ENCODE measurements around the gene PABPN1L.
"Not testable (repeated sequence)": the region's sequence is repeated elsewhere in the genome, so short reads cannot be mapped to it uniquely, and the experiment has no call there.

Gene PABPN1L

GRCh38 chr16:88830783-88831182 lies 35.7 kb downstream of the PABPN1L start:
- DNase-seq (ENCODE audit: low read depth in 3 of 3): no peak

- no peak for DNase-seq (ENCODE audit: low read depth in 3 of 3)
Measured at GRCh38 chr16:88830258-88830657, 36.2 kb downstream of the PABPN1L start.

- no peak for DNase-seq (ENCODE audit: low read depth in 3 of 3)
Measured at GRCh38 chr16:88828711-88829110, 37.7 kb downstream of the PABPN1L start.

- no peak for DNase-seq (ENCODE audit: low read depth in 3 of 3)
Measured at GRCh38 chr16:88827727-88828126, 38.7 kb downstream of the PABPN1L start.

- DNase-seq (ENCODE audit: low read depth in 3 of 3): no peak
Measured at GRCh38 chr16:88826070-88826840, 40.2 kb downstream of the PABPN1L start.

GRCh38 chr16:88825146-88825545 lies 41.3 kb downstream of the PABPN1L start:
- DNase-seq (ENCODE audit: low read depth in 3 of 3): no peak

GRCh38 chr16:88824256-88825077 lies 42.0 kb downstream of the PABPN1L start:
- DNase-seq (ENCODE audit: low read depth in 3 of 3): no peak

- not testable (repeated sequence) for DNase-seq (ENCODE audit: low read depth in 3 of 3)
Measured at GRCh38 chr16:88823646-88824045, 42.8 kb downstream of the PABPN1L start.

- no peak for DNase-seq (ENCODE audit: low read depth in 3 of 3)
Measured at GRCh38 chr16:88822281-88823040, 44.0 kb downstream of the PABPN1L start.

- DNase-seq (ENCODE audit: low read depth in 3 of 3): no peak
Measured at GRCh38 chr16:88821168-88821850, 45.2 kb downstream of the PABPN1L start.

- no peak for DNase-seq (ENCODE audit: low read depth in 3 of 3)
Measured at GRCh38 chr16:88820385-88821025, 46.0 kb downstream of the PABPN1L start.

GRCh38 chr16:88819126-88819525 lies 47.3 kb downstream of the PABPN1L start:
- DNase-seq (ENCODE audit: low read depth in 3 of 3): no peak

- no peak for DNase-seq (ENCODE audit: low read depth in 3 of 3)
Measured at GRCh38 chr16:88818575-88818874, 47.9 kb downstream of the PABPN1L start.

- DNase-seq (ENCODE audit: low read depth in 3 of 3): no peak
Measured at GRCh38 chr16:88817785-88818574, 48.5 kb downstream of the PABPN1L start.

GRCh38 chr16:88816736-88817535 lies 49.5 kb downstream of the PABPN1L start:
- DNase-seq (ENCODE audit: low read depth in 3 of 3): no peak

GRCh38 chr16:88815901-88816589 lies 50.4 kb downstream of the PABPN1L start:
- DNase-seq (ENCODE audit: low read depth in 3 of 3): peak in 1 of 3 experiments; percentile 59

GRCh38 chr16:88815227-88815626 lies 51.2 kb downstream of the PABPN1L start:
- DNase-seq (ENCODE audit: low read depth in 3 of 3): no peak

GRCh38 chr16:88814144-88814502 lies 52.3 kb downstream of the PABPN1L start:
- DNase-seq (ENCODE audit: low read depth in 3 of 3): no peak

Data from stimulated activated CD4-positive, alpha-beta T cell treated with anti-CD3 and anti-CD28 coated beads, TNF-alpha, amount 100 ng/mL, for 24 hours (primary cell).